HG02588 (cell line): Measurements from ENCODE around the gene AGPAT1.

Experiments used
- ATAC-seq: cut with Tn5 transposase; IDR thresholded peaks from one replicate; pipeline ENCODE4 v1.9.1; 2021; ENCODE audit warnings: mild to moderate bottlenecking, moderate library complexity; ENCODE audit not compliant: unreplicated experiment

The AGPAT1 gene

DNA sequence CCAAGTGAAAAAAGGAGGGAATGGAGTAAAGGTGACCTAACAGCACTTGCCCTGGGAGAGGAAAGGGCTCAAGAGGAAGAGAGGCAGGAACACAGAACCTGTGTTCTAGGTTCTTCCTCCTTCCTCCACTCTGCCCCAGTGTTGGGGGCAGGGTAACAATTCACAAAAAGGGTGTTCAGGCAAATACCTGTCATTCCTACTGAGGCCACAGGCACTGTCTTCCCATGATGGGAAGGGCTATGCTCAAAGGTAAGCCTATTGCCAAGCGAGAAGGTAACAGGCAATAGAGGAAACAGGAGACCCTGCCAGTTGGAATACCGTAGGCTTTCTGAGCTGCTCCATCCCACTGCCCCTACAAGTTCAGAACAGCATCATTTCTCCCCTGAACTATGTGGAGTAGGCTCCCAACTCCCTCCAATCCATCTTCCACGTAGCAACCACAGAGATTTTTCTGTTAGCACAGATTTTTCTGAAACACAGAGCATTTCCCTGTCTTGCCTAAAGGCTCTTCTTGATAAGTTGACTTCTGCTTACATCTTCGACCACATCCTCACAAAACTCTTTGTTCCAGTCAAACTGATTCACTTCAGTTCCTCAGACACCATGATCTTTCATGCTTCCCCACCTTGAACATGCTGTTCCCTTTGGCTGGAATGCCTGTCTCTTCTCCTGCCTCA lies 2.7 kb downstream of the AGPAT1 start:
- no peak for ATAC-seq

DNA sequence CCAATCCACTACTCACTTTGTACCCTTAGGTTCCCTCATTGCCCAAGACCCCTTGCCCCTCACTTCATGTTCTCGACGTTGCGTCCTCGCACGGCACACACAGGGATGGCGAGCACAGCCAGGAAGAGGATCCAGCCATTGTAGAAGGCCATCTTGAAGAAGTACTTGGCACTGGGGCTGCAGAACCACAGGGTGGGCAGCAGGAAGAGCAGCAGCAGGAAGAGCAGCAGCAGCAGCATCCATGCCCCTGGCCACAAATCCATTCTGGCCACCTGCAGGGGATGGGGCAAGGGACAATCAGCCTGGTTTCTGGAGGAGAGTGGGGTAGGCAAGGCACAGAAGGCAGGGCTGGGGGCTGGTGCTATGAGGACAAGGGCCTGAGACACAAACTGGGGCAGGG lies 4.7 kb downstream of the AGPAT1 start:
- ATAC-seq: no peak

DNA sequence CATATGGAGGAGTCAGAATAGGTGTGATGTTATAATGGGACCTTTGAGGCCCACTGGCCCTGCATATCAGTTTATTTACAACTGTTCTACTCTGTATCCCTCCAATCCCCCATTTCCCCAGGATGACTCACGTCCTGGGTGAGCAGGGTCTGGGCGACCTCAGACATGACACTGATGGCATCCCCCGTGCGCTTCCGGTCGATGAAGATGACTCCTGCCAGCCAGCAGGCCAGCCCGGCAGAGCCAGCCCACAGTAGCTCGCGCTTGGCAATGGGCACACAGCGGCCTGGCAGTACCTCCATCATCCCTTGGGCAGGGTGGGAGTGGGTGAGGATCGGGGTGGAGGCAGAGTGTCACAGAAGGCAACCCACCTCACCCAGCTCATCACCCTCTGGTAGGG lies 5.6 kb downstream of the AGPAT1 start:
- ATAC-seq: no peak

GRCh38 chr6:32168807-32169591 lies 6.9 kb downstream of the AGPAT1 start:
- no peak for ATAC-seq

GRCh38 chr6:32168350-32168749 lies 7.5 kb downstream of the AGPAT1 start:
- ATAC-seq: no peak

DNA sequence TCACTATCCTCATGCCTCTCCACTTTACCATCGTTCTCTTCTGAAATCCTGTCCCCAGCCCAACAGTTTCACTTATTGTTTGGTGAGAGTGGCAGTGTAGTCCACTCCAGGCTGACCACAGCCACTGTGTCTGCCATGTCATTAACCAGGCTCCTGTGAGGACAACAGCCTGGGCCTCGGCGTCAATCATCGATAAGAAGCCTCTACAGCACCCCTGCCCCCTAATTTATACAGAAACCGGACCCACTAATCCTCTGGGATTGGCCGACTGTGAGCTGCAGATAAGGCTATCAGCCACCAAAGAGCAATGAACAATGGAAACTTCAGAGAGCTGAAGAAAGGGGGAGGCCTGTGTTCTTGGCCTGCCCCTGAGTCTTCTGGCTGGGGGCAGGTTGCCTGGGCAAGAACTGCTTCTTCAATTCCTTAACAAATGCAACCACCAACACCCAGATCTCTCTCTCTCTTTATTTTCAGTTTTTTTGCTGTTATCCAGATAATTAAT lies 8.1 kb downstream of the AGPAT1 start:
- ATAC-seq: no peak

DNA sequence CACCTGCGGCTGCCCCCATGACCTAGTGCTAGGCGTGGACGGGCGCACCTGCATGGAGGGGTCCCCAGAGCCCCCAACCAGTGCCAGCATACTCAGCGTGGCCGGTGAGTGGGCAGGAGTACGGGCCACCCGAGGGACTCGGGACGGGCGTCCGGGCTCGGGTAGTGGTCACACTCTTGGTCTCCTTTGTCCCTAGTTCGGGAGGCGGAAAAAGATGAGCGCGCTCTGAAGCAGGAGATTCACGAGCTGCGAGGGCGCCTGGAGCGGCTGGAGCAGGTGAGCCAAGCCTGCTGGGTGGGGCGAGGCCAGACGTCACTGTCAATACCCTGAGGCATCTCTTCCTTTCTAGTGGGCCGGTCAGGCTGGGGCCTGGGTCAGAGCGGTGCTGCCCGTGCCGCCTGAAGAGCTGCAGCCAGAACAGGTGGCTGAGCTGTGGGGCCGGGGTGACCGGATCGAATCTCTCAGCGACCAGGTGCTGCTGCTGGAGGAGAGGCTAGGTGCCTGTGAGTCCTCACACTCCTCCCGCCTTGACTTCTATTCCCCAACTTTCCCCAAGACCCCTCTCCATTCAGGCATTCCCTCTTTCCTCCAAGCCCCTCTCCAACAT lies 8.6 kb downstream of the AGPAT1 start:
- no peak for ATAC-seq

GRCh38 chr6:32166411-32167061 lies 9.3 kb downstream of the AGPAT1 start:
- no peak for ATAC-seq

DNA sequence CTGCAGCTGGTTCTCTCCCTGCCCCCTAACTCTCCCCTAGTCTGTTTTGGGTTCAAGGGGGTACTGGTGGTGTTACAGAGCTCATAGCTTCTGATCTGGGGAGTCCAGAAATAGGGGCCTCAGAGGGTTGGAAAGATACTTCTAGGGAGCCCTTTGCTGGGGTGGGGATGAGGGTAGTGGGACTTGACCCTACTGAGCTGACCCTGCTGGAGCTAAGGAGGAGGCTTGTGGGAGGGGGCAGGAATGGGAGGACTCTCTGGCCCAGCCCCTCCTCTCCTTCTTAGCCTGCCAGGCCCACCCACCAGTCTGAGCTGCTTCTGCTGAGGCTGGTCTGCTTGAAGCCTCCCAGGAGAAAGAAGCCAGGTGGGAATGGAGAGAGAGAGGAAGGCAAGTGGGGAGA lies 11.6 kb downstream of the AGPAT1 start, which contains the start of gene EGFL8:
Gene EGFL8 (plus strand): TSS at position 301 of the 400 bp plus-strand sequence. CDS start 1,571 bp downstream, outside the sequence.
- ATAC-seq: no peak

DNA sequence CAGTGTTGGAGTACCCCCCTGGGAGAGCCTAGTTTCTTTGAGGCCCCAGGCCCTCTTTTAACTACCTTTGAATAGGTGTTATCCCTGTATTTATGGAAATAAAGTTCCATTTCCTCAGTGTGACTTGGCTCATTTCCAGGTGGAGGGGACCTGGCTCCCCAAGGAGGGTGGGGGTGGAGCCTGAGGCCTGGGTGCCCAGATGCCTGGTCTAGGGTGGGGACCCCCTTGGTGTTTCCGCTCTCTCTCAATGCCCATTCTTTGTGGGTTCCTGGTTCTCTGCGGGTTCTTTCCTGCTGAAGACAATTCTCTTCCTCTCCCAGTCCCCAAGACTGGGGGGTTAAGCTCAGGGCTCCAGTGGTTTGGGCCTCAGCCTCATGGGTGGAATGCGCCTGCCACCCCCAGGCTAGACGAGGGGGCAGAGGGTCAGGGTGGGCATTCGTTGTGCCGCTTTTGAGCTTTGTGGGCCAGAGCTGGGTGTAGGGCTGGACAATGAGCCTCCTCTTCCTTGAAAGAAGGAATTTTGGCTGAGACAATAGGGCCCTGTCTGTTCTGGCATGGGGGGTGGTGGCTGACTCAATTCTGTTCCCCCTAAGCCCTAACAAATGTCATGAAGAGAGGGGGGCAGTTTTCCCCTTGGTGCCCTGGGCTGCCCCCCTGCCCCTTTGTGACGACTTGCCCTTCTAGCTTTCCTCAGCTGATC lies 12.2 kb downstream of the AGPAT1 start:
- no peak for ATAC-seq

- ATAC-seq: no peak
Measured at GRCh38 chr6:32158052-32158451, 17.8 kb downstream of the AGPAT1 start.

DNA sequence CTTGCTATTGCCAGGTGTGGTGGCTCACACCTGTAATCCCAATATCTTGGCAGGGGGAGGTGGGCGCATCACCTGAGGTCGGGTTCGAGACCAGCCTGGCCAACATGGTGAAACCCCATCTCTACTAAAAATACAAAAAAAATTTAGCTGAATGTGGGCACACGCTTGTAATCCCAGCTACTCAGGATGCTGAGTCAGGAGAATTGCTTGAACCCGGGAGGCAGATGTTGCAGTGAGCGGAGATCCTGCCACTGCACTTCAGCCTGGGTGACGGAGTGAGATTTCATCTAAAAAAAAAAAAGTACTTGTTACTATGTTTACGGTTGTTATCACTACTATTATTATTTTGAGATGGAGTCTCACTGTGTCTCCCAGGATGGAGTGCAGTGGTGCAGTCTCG lies 19.0 kb downstream of the AGPAT1 start:
- ATAC-seq: no peak

GRCh38 chr6:32154514-32155161 lies 21.2 kb downstream of the AGPAT1 start:
- ATAC-seq: no peak

DNA sequence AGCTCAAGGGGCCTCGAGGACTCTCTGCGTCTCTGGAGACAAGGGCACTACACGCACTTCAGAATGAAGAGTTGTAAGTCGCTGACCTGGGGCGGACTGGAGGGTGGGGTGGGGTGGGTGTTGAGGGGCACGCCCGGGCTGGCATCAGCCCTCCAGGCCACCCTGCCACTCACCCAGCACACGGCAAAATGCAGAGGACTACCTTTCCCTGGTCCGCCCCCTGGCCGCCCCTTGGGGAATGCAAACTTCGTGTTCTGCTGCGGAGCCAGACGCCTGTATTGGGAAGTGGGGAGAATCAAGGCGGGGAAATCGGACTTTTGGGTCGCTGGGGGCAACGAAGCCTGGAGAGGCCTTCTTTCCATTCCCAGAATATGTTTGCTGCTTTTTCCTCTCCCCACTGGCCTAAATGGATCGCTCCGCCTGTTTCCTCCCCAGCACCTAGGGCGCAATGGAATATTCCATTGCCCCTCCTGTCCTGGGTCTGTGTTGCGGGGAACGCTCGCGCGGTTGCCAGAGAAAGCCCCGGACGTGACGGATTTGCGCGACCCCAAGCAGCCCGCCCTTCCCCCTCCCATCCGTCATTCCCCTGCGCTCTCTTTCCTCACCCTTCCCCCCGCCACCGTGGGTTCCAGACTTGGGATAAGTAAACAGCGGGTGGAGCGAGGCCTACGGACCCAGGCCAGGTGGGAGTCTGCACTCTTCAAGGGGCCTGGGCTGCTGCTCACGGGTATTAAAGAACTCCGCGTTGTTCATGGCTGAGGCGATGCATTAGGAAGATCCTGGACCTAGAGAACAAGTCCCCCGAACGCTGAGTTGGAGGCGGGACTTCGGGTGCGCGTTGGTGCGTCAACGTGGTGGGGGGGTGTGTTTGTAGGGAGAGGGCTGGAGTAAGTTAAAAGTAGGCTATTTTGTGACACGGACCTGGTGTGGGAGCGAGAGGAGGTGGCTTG lies 22.0 kb downstream of the AGPAT1 start, which contains the start of gene PPT2:
Gene PPT2 (plus strand): TSS at position 578 of the 950 bp plus-strand sequence. CDS start 454 bp downstream, outside the sequence.
- ATAC-seq: no peak

GRCh38 chr6:32152769-32153563 lies 22.9 kb downstream of the AGPAT1 start:
- no peak for ATAC-seq

GRCh38 chr6:32151863-32152768 lies 23.8 kb downstream of the AGPAT1 start, which contains the start of gene PRRT1:
PRRT1 (minus strand) TSS chr6:32151939; CDS start chr6:32151827, 112 bp downstream.
- ATAC-seq: no peak
